HG02642 (cell line): ENCODE data around the gene TNS3.

Experiments used
- ATAC-seq: cut with Tn5 transposase; IDR thresholded peaks from one replicate; pipeline ENCODE4 v1.9.1; 2021; ENCODE audit warnings: mild to moderate bottlenecking; ENCODE audit not compliant: unreplicated experiment, poor library complexity

Gene TNS3

DNA sequence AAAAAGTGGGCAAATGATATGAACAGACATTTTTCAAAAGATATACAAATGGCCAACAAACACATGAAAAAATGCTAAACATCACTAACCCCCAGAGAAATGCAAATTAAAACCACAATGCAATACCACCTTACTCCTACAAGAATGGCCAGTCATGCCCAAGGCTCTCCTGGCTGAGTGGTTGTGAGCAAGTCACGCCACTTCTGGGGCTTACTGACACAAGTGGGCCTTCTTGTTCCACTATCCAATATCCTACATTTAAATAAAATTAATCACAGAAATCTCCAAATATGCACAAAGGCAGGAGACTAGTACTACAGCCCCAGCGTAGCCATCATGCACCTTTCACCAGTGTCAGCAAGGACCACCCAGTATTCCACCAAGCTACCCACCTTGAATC, 181.9 kb downstream of the TNS3 start:
- no peak for ATAC-seq

DNA sequence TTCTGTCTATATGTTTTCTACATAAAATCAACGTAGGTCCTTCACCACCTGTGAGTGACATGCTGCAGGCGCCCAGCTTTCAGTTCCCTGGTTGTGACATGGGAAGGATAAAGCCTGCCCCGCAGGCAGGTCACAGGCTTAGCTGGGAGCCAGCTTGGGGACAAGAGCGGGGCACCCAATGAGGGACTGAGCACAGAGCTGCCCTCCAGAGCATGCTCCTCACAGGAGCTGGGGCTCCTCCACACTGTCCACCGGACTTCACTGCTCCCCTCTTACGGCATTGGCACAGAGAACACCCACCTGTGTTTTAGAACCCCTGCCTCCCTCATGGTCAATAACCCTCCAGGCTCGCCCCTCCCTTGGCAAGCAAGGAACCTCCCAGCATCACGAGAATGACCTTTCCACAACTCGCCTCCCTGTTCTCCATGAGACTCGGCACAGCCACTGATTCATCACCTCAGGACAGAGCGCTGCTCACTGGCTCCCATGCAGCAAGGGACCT, 187.1 kb downstream of the TNS3 start:
- ATAC-seq = no peak

DNA sequence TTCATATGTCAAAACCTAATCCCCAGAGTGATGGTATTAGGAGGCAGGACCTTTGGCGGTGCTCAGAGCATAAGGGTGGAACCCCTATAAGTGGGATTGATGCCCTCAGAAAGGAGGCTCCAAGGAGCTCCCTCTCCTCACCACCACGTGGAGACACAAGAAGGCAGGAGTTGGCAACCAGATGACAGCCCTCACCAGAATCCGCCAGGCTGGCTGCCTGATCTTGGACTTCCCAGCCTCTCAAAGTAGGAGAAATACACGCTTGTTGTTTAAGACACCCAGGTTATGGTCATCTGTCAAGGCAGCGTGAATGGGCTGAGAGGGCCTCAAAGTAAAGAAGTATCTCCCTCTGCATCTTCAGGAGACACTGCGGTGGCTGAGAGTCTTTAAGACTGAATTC, 187.7 kb downstream of the TNS3 start:
- ATAC-seq = no peak

DNA sequence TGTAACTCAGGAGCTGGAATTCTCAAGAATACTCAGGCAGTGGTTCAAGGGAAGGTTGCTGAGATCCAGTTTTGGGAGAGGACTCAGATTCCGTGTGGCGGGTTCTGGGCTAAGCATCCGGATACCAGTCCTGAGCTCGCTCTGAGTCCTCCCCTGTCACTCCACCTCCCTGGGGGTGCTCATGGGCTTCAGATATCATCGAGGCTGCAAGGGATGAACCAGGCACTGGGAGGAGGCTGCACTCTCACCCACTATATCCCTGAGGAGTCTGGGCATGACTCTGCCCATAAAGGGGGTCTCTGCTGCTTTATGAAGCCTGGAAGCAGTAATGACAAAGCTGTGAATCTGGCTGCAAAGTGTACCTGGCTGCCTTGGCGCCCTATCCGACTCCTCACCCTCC, 188.5 kb downstream of the TNS3 start:
- no peak for ATAC-seq

DNA sequence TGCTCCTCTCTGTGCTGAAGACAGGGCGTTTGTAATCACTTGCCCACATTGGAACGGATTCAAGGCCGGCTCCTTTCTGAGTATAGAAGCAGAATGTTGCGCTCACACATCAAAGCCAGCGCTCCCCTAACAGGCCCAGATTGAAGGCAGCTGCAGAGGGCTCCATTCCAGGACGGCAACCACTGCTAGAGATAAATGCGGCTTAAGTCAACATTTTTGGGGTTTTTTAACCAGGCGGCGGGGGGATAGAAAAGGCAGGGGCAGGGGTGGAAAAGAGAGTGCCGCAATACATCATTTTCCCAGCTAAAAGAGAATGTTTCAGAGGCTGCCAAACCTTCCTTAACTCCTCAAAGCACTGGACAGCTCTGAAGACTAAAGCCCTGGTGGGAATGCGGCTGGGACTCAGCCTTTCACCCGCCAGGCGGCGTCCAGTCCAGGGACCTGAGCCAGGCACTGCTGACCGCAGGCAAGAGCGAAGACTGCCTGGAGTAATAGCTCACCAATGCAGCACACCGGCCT, 189.6 kb downstream of the TNS3 start:
- ATAC-seq = no peak

DNA sequence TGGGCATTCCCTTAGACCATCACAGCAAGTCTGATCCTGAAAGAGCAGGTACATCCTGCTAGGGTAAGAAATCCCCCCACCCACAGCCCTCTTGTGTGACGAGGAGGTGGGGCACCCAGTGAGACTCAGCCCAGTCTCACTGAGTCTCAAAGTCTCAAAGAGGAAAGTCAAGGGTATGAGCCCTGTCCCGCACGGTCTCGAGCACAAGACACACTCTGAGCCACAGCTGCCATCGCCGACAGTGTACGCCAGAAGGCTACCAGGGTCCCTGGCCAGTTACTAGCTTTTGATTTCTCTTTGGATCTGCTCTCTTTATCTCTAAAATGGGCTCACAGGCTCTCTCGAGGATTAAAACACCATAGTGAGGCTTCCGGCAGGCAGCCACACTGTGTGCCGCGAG, 190.2 kb downstream of the TNS3 start:
- ATAC-seq = no peak

DNA sequence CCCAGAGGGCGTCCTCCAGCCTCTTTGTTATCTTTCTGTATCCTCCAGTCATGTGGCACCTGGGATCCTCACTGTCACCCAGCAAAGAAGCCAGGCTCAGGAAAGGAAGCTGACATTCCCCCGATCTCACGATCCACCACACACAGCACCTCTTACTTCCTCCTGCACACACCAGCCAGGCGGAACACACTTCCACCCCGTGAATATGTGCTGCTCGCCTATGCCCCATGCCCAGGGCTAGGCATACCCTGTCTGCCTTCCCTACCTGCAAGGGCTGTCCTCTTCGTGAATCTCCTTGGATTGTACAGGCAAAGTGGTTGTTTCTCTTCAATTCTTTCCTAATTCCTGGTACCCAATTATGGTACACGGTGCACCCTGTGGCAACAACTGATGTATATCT, 191.0 kb downstream of the TNS3 start:
- ATAC-seq = no peak

DNA sequence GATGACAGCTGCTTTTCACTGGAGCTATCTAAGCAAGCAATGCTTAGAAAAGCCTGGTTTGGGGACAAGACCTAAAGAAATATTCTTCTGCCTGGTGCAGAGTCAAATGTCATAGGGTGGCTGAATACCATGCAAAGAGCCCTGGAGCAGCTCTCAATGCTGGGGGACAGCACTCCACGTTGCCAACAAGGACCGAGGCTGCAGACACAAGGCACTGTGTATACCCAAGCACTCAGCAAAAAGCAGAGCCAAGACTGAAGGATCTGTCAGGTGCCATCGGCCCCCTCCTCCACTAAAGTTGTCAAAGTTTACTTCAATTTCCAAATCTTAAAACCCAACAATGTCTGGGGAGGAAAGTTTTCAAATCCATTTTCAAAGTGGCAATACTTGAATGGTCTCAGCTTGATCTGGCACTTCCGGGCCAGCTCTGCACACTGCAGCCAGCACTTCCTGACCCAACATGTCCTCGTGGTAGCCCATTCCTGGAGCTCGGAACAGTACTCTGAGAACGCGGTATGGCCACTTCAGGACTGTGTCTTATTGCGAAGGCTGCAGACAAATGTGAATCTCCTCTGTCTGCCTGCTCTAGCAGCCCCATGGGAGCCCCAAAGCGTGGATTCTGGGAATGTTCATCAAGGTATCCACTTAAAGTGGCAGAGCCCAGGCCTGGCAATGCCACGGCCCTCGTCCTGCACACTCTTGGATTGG, 191.8 kb downstream of the TNS3 start:
- ATAC-seq = no peak

DNA sequence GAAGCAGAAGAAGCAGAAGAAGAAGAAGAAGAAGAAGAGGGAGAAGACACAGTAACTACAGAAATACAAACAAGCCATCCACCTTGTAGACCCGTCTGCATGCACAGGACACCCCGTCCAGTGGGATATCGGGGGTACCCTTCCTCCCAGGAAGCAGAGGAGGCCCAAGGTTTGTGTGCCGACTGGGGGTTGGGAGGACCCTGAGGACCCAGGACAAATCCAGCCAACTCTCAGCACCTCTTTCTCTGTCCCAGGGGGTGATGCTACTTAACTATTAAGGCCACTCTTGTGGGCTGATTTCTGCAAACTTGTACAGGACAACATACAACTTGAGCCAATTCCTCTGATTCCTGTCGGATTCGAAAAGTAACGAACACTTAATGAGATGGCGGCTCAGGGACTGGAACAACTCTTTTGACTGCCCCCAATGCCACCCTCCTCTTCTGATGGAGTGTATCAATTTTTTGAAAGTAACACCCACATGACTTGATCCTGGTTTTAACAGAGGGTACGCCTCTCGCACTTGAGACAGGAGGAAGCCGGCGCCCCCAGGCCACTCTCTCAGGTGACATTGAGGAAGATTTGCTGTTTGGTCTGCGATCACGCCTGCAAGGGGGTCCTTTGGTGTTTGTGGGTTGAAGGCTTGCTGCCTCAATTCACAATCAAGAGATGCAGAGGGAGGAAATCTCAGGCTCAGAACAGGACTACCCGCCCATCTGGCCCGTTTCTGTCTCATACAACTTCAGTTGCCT, 192.6 kb downstream of the TNS3 start:
- ATAC-seq = no peak

DNA sequence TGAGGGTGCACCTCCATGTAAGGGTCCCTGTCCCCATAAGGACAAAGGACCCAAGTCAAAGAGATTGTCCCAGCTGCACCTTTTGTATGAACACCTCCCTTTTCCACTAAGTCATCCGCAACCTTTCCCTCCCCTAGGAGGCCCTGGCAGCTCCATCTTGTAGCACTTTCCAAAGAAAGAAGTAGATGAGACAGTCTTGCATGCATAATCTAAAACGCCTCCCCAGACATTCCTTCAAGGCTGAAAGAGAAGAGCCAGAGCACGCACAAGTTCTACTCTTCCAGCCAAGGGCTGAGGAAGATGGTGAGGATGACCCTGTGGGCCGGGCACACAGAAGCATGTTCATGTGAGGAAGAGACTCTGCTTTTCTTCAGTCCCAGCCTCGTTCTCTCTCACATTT, 194.4 kb downstream of the TNS3 start:
- no peak for ATAC-seq

DNA sequence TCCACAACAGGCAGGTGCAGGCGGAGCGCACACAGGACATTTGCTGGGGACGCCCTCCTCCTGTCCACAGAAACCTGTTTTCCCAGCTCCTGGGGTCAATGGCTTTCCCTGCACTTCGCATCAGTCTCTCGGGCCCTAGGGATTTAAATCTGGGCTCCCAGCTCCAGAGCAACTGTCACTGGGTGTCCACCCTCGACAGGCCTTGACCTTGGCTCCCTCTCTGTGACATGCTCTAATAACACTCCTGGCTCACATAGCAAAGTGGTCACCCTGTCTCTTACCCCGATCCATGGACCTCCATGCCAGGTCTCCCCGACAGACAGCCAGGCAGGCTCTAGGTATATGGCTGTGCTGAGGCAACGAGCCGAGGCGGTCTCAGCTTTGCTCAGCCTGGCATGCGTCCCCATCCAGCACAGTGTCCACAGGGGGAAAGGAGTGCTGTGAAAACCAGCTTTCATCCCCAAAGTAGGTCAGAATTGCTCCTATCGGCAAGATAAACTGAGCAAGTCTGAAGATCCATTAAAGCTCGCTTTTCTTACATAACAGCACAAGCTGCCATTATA, 195.6 kb downstream of the TNS3 start:
- ATAC-seq = no peak

DNA sequence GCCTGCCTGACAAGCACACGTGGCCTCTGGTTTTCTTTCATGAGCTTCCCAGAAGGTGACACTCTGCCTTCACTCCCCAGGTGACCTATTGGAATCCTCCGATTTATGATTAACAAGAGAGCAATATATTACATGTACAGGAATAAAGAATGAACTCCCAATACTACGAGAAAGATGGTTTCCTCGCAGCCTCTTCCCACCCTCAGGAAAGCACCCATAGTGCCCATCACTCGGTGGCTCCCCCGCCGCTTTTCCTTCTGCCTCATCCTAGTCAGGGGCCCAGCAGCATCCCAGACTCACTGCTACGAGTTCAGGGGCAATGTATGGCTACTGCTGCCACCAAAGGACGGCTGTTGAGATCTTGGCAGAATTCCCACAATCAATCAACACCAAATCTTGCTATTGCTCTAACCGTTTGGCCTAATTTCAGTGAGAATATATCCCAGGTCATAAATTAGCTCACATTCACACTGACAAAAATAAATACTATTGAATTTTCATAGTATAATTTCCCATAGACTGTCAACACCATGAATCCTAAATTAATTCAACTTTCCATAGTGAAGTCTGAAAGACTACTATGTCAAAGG, 196.3 kb downstream of the TNS3 start:
- no peak for ATAC-seq

DNA sequence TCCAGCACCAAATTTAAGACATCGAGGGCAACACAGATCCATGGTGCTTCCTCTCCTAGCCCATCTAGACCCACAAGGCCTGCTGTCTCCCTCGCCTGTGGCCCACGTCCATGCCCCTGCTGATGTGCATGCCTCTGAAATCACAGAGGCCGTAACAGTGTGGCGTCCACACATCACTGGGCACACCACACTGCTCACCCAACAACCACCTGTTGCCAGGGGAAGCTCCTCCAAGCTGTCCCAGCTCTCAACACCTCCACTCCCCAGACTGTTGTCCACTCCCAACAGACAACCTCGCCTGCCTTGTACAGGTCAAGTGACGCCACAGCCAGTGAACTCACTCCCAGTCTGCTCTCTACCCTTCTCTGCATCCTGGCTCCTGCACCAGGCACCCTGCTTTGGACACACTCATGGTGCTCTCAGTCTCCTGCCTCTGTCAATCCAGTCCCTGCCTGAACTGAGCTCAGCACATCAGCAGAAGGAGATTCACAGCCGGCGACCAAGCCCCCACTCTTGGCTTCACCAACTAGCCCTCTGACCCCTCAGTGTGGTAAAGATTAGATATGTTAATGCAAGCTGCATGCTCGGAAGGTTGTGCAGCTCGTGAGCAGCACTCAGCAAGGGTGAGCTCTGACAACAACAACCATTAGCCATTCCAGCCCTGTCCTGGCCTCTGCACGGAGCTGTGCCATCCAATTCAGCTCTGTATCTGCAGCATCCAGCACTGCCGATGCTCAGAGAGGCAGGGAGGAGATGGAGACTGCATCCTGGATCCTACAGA, 197.0 kb downstream of the TNS3 start:
- no peak for ATAC-seq

DNA sequence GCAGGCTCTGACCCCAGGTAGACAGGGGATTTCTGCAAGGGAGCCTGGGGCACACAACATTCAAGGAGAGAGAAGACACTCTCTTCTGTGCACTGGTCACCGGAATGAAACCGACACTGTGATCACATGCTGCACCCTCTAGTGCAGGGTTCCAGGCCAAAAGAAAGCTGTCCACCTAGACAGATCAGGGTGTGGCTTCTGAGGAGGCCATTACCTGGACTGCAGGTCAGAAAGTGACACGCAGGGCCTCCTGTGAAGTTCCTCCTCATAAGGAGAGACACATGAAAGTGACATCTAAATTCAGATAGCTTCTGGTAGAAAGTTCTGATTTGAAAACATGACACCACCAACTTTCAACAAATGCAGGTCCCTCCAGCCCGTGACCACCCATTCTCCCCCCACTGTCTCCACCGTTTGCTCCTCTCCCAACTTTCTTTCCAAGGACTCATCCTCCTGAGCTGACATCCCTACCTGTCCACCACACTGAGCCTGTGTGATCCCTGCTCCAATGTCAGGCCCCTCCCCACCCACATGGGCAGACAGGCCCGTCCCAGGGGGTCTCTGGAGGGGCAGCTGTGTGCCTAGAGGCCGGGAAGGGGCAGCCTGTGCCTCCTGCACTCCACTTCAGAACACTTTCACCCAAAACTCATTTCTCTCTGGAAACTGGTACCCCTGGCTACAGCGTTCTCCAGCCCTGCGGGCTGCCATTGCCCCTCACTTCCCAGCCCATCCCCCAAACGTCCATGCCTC, 198.0 kb downstream of the TNS3 start:
- ATAC-seq = no peak

DNA sequence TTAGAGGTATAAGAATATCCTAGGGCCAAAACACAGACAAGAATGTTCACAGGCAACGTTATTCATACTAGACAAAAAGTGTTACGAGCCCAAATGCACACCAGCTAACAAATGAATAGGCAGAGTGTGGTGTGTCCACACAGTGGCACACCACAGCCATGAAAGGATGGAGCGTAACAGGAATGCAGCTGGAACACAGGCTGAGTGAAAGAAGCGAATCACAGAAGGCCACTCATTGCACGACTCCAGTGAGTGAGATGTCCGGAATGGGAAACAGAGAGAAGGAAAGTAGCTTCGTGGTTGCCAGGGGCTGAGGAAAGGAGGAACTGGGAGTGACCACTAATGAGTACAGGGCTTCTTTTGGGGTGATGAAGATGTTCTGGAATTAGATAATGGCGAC, 198.8 kb downstream of the TNS3 start:
- no peak for ATAC-seq

DNA sequence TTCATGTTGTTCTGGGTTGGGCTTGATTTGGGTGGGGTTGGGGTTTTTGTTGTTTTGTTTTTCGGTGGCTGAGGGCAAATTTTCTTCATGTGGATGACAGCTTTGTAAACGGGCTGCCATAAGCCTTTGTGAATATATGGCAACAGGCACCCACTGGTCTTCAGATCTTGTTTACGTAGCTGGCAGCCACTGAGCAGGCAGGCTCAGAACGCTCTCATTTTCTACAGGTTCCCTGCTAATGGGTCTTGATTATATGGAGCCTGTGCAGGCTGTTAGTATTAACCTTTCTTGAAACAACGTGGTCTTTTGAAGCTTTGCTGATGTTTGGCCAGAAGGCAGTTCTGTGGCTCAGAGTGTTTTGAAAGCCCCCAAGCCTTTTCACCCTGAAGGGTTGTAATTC, 199.7 kb downstream of the TNS3 start:
- no peak for ATAC-seq

DNA sequence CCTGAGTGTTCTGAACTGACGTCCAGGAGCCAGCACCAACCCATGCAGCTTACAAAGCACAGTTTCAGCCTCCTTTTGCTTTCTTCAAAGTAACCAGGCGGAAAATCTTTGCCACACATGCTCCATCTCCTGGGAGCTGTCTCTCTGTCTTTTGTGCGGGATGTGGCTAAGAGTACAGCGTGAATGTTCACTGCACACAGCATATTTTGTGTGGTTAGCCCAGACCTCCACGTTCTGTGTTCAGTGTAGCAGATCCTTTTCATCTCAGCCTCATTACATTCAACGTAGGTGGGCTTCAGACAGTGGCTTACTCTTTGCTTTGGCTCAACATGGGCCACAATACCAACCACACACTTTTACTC, 200.8 kb downstream of the TNS3 start:
- ATAC-seq = no peak

DNA sequence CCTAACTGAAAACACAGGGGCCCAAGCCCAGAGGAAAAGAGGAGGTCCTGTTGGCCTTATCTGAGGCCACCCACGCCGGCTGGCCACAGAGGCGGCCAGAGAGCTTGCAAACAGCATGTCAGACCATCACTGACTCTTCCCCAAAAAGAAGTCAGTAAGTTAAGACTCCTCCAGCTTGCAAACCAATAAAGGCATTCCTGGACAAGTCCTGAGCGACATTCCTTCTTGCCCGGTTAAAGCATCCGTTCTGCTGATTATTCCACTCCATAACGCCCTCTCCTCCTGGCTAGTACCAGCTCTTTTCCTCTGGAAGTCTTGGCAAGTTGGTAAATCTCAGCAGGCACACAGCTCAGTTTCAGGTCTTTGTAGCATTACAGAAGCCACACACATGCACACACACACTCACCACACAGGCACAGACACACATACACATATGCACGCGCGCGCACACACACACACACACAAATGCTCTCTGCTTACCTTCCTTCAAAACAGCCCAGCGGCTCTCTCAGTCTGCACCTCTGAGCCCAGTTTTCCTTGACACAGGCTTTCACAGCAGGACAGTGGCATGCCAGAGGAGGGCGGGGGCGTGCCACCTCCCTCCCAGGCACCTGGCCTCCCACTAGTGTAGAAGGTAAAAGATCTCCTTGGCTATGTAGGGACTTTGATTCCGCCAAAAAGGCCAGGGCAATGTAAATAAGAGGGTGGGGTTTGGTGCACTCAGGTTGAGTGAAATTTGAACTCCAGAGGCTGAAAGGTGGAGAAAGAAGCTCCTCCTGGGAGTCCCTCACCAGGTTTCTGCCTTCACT, 201.4 kb downstream of the TNS3 start:
- ATAC-seq = no peak
